Activated naive CD8-positive, alpha-beta T cell treated with anti-CD3 and anti-CD28 coated beads, Interleukin-2, amount 10 ng/mL, durations not matched to agents 7 days and 5 days (primary cell): Measurements from ENCODE around the gene LCP2. TPM values are rescaled to one million over a fixed set of nuclear protein-coding genes. Genes with fewer than 3 reads are reported as not detected.
A peak's percentile ranks its signal among the peaks of the same experiment; 100 is the strongest.
"Not testable (repeated sequence)": the region's sequence is repeated elsewhere in the genome, so short reads cannot be mapped to it uniquely, and the experiment has no call there.

Source experiments
- ATAC-seq: fragments of 150-1000 bp; cut with Tn5 transposase; one replicate; pipeline ENCODE4 v1.10.0; 2021; ENCODE audit warnings: low read depth, moderate library complexity
- POLR2A ChIA-PET: fragments of 350-600 bp; sonication (Branson Sonifier 250); formaldehyde crosslinking; loops from one replicate; lab custom pipeline; 2021; ENCODE audit warnings: antibody characterized with exemption; lab: Charles Lee
- DNase-seq: peaks from one replicate; pipeline ENCODE4 v3.0.0; 2021
- H3K27ac Mint-ChIP-seq: one replicate; pipeline ENCODE4 v1.8.0; 2022; ENCODE audit warnings: mild to moderate bottlenecking, mixed read lengths
- H3K27me3 Mint-ChIP-seq: one replicate; pipeline ENCODE4 v1.8.0; 2022; ENCODE audit warnings: mild to moderate bottlenecking, moderate library complexity, mixed read lengths
- H3K36me3 Mint-ChIP-seq: one replicate; pipeline ENCODE4 v1.8.0; 2021; ENCODE audit warnings: mild to moderate bottlenecking, mixed read lengths
- H3K4me1 Mint-ChIP-seq: one replicate; pipeline ENCODE4 v1.8.0; 2021; ENCODE audit warnings: mixed read lengths
- H3K4me3 Mint-ChIP-seq: one replicate; pipeline ENCODE4 v1.8.0; 2022; ENCODE audit warnings: mild to moderate bottlenecking, moderate library complexity, mixed read lengths
- H3K9me3 Mint-ChIP-seq: one replicate; pipeline ENCODE4 v1.8.0; 2021; ENCODE audit warnings: mixed read lengths
- total RNA-seq, 2 experiments: library from RNA; stranded (reverse); gene quantifications; one replicate each; pipeline ENCODE4 v1.2.3, GENCODE V29; 2021

Gene LCP2
- total RNA-seq, 2 experiments from 2014 or later, result 444 to 452 TPM

DNA sequence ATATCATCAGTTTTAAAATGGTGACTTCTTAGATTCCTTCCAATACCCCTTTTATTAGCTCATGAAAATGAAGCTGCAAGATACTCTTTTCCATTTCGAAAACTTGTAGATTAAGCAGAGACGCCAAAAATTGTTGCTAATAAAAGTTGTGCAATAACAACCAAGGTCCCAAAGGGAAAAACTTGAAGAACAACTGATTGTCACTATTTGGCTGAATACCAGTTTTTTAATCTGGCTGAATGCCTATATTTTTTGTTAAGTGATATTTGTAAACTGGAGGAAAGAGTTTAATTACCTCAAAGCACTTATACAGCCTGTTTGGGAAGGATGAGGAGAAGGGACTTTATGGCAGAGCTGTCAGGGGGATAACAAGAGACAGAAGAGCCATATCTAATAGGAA is 50.2 kb downstream of the LCP2 start:
- ATAC-seq (no peak), DNase-seq (no peak)
- no peaks in the 10 kb centered on the region for H3K27me3 Mint-ChIP-seq
- no peak overlapping the region for H3K27ac Mint-ChIP-seq
- POLR2A ChIA-PET, result interaction anchor here (1.1 to 1.8 kb wide), 2 partner anchors 15 to 19 kb away, joined by 4 to 11 read pairs; no protein-coding TSS in a partner anchor
- peaks cover 67% of the 10 kb centered on the region for H3K36me3 Mint-ChIP-seq
- peaks cover 7% of the 10 kb centered on the region for H3K9me3 Mint-ChIP-seq
- H3K4me3 Mint-ChIP-seq, result no peak overlapping the region
- peaks cover 15% of the 10 kb centered on the region for H3K4me1 Mint-ChIP-seq

DNA sequence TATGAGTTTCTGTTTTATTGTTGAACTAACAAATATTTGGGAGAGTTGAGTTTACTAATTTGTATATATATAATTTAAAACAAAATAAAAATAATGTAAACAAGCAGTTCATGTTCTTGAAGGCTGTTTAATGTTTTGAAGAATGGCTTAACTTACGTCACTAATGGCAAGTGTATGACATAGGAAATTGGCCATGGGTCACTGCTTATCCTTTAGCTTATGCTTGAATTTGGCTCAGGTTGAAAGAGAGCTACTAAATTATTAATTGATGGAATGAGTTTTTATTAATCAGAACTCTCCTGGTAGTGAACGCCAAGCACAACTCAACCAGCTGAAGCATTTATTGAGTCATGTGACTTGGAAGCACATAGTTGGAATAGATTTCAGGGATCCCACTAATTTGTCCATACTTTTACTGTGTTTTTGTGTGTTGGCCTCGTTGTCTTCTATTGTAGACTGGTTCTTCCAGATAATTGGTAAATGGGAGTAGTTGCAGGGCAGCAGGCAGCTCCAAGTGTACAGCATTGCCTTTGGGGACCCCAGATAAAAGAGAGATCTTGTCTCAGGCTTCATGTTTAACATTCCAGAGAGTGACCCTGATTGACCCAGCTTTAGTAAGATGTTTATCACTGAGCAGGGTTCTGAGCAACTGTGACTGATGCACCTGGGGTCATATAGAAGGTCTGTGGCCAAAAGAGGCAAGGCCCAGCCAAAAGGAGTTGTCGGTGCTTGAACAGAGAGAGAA is 51.3 kb downstream of the LCP2 start:
- Mint-ChIP-seq H3K4me3 (no peak overlapping the region), H3K36me3 (peaks cover 58% of the 10 kb centered on the region), H3K27ac (peak overlapping the region; percentile 56), H3K27me3 (no peaks in the 10 kb centered on the region), H3K4me1 (peaks cover 11% of the 10 kb centered on the region), H3K9me3 (peaks cover 7% of the 10 kb centered on the region)
- ATAC-seq (no peak), DNase-seq (no peak)
- POLR2A ChIA-PET, result interaction anchor here (1.1 to 1.8 kb wide), 3 partner anchors 16 to 47 kb away, joined by 3 to 11 read pairs (median 4); no protein-coding TSS in a partner anchor

DNA sequence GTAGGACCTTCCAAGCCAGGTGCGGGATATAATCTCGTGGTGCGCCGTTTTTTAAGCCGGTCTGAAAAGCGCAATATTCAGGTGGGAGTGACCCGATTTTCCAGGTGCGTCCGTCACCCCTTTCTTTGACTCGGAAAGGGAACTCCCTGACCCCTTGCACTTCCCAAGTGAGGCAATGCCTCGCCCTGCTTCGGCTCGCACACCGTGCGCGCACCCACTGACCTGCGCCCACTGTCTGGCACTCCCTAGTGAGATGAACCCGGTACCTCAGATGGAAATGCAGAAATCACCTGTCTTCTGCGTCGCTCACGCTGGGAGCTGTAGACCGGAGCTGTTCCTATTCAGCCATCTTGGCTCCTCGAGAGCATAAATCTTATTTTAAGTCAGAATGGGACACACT is 52.1 kb downstream of the LCP2 start:
- H3K27me3 Mint-ChIP-seq, ATAC-seq, H3K4me3 Mint-ChIP-seq, H3K9me3 Mint-ChIP-seq, DNase-seq: not testable (repeated sequence)
- H3K36me3 Mint-ChIP-seq, result peaks cover 50% of the 10 kb centered on the region
- H3K4me1 Mint-ChIP-seq, result peaks cover 11% of the 10 kb centered on the region
- POLR2A ChIA-PET, result interaction anchor here (1.4 kb wide), 1 partner anchor 47 kb away, joined by 3 read pairs; no protein-coding TSS in a partner anchor
- peak overlapping the region; percentile 39 for H3K27ac Mint-ChIP-seq

DNA sequence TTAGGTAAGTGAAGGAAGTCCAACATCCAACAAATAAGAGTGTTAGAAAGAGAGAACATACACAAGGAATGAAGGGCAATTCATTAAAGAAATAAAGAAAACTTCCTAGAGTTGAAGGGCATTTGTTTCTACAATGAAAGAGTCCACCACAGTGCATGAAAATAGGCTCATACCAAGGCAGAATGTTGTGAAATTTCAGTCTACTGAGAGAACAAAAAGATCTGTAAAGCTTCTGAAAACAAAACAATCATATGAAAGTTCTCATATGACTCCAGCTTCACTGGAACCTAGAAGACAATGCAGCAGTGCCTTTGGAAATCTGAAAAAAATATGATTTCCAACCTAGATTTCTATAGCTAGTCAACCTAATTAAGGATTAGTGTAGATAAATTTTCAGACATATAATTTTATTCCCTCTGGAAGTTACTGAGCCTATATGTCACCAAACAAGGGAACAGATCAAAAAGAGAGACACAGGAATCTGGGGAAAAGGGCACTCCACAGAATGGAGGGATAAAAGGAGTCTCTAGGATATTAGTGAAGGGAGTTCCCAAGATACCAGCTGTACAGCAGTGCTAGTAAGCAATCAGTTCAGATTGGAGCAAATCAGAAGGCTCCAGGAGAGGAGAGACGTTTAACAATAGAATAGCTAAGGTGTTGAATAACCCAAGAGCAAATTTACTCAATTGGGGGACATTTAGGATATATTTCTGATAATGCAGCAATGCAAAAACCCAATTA is 59.0 kb downstream of the LCP2 start:
- no peak overlapping the region for H3K27ac Mint-ChIP-seq
- ATAC-seq, result no peak
- peaks cover 19% of the 10 kb centered on the region for H3K36me3 Mint-ChIP-seq
- H3K9me3 Mint-ChIP-seq, result no peaks in the 10 kb centered on the region
- H3K4me1 Mint-ChIP-seq, result peaks cover 2% of the 10 kb centered on the region
- no peaks in the 10 kb centered on the region for H3K27me3 Mint-ChIP-seq
- DNase-seq, result no peak
- POLR2A ChIA-PET, result no interaction called here
- H3K4me3 Mint-ChIP-seq, result no peak overlapping the region

DNA sequence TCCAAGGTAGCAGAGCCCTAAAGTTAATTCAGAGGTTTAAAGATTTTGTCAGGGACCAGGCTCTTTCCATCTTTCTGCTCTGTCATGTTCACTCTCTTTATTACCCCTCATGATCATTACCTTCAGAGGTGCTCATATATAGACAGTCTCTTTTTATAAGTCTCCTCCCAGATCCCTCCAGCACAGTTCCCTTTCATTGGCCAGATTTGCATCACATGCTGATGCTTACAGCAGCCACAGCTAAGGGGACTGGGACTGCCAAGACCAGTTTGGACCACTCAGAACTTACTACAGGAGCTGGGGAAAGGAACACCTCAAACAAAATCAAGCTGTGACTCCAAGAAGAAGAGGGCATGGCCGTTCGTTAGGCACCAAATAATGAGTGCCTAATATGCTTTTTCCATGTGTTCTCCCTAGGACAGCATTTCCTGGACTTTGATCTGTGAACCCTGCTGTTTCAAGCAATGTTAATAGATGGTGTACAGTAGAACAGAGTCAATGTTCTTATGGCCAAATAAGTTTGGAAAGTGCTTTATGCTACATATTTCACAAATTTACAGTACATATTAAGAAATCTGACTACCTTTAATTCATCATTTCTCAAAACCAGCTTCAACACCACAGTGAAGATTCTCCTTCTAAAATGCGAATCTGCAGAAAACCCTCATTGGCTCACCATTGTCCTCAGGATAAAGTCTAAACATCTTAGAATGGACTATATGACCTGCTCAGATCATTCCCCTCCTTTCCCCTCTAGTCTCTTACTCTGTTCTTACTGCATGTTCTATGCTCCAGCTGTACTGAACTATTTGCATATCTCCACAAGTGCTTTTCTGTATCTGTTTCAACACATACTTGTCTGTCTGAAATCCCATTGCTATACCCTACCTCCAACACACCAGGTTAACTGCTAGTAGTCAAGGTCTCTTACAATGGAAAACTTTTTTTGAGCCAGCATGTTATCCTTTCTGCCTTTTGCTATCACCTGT is 61.4 kb downstream of the LCP2 start:
- peaks cover 2% of the 10 kb centered on the region for H3K4me1 Mint-ChIP-seq
- H3K27me3 Mint-ChIP-seq, result no peaks in the 10 kb centered on the region
- POLR2A ChIA-PET, result no interaction called here
- no peak overlapping the region for H3K27ac Mint-ChIP-seq
- DNase-seq (no peak), ATAC-seq (no peak)
- H3K4me3 Mint-ChIP-seq, result no peak overlapping the region
- H3K36me3 Mint-ChIP-seq, result peaks cover 19% of the 10 kb centered on the region
- no peaks in the 10 kb centered on the region for H3K9me3 Mint-ChIP-seq

DNA sequence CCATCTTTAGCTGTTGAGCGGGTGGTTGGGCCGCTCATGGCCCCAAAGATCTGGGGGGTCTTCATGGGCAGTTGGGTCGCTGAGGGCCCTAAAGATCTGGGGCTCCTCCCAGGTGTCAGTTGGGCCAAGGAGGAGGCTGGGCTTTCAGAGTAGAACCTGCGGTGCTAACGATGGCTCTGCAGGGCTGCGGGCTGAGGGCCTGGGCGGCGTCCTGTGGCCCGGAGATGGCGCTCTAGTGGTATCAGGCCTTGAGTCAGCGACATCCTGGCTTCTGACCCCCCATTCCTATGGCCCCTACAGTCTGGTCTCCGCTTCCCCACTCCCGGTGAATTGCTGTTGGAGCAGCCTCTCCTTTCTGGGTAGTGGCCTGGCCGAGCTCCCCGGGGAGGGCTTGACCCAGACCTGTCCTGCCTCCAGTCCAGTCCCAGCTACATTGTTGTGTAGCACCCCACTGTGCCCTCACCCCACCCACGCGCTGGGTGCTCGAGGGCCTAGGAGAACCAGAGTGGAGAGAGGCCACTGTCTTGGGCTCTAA is 64.2 kb downstream of the LCP2 start:
- H3K27ac Mint-ChIP-seq, result no peak overlapping the region
- H3K36me3 Mint-ChIP-seq, result peaks cover 18% of the 10 kb centered on the region
- POLR2A ChIA-PET, result no interaction called here
- no peaks in the 10 kb centered on the region for H3K9me3 Mint-ChIP-seq
- no peak overlapping the region for H3K4me3 Mint-ChIP-seq
- DNase-seq, result no peak
- no peaks in the 10 kb centered on the region for H3K27me3 Mint-ChIP-seq
- peaks cover 2% of the 10 kb centered on the region for H3K4me1 Mint-ChIP-seq
- ATAC-seq, result no peak

DNA sequence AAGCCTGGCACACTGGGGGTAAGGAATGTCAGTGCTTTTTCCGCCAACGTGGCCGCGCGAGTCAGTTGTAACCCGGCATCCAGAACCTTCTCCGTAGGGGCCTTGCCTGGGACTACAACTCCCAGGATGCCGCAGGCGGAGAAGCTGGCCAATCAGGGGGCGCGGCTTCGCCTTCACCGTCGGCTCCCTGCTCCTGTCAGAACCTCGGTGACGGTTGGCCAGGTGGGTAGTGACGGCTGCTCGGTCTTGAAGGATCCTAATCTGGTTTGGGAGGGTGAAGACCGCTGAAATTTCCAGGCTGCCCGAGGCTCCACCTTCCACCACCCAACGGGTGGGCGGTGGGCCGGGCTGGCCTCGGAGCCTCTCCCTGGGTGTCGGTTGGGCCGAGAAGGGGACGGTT is 64.8 kb downstream of the LCP2 start, which contains the start of gene C5orf58:
Gene C5orf58 (plus strand): TSS at position 200 of the 400 bp plus-strand sequence. CDS start 1,992 bp downstream, outside the sequence.
- Mint-ChIP-seq H3K36me3 (peaks cover 12% of the 10 kb centered on the region), H3K27ac (no peak within 1 kb of the TSS), H3K4me3 (no peak within 1 kb of the TSS), H3K27me3 (no peaks in the 10 kb centered on the region), H3K4me1 (peaks cover 2% of the 10 kb centered on the region), H3K9me3 (no peaks in the 10 kb centered on the region)
- DNase-seq (no peak), ATAC-seq (no peak)
- POLR2A ChIA-PET, result no interaction called here

DNA sequence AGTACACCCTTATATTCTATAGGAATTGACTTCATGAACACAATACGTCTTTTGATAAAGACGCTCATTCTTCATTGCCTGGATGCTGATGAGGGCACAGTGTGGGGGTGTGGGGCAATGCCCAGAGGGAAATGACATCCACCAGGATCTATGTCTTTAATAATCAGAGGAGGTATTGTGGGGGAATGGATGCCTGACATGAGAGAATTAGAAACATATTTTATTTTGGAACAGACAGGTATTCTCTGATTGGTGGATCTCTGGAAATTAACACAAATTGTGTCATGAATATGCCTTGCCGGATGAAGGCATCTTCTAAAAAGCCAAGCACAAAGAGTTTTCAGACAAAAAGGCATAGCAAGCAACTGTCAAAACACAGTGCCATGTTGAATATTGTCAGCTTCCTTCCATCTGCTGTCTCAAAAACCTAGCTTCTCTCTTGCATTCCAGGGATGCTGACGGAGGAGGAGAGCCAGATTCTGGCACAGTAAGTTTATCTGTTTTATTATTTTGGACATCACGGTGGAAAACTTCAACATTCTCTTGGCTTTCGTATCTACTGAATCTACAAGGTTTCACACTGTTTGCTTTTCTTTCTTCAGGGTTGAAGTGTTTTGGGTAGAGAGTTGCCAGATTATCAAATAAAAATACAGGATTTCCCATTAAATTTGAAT is 68.7 kb downstream of the LCP2 start:
- POLR2A ChIA-PET, result no interaction called here
- H3K4me3 Mint-ChIP-seq, result no peak overlapping the region
- no peaks in the 10 kb centered on the region for H3K9me3 Mint-ChIP-seq
- H3K4me1 Mint-ChIP-seq, result peaks cover 4% of the 10 kb centered on the region
- peaks cover 1% of the 10 kb centered on the region for H3K27me3 Mint-ChIP-seq
- H3K36me3 Mint-ChIP-seq, result peaks cover 2% of the 10 kb centered on the region
- H3K27ac Mint-ChIP-seq, result no peak overlapping the region
- no peak for ATAC-seq
- DNase-seq, result no peak

DNA sequence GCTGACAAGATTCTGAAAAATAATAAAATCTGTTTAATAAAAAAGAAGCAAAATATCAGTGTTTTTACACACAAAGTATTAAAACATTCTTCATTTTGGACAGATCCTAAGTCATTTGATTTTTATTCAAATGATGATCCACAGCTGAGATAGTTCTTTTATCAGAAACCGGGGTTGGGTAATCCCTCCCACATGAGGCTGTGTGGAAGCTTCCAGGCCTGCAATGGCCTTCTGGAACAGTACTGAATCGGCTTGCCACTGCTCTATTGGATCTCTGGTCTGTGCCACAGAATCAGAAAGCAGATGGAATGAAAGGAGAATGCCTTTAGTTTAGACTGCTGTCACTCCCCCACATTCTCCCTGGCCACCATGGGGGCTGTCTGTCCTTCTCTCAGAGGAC is 70.9 kb downstream of the LCP2 start:
- H3K27ac Mint-ChIP-seq, result no peak overlapping the region
- ATAC-seq, result no peak
- H3K4me3 Mint-ChIP-seq, result no peak overlapping the region
- peaks cover 1% of the 10 kb centered on the region for H3K27me3 Mint-ChIP-seq
- peaks cover 2% of the 10 kb centered on the region for H3K36me3 Mint-ChIP-seq
- POLR2A ChIA-PET, result interaction anchor here (0.8 to 1.6 kb wide), 6 partner anchors 40 to 113 kb away, joined by 3 to 7 read pairs (median 4); no protein-coding TSS in a partner anchor
- H3K9me3 Mint-ChIP-seq, result no peaks in the 10 kb centered on the region
- H3K4me1 Mint-ChIP-seq, result peaks cover 4% of the 10 kb centered on the region
- no peak for DNase-seq

DNA sequence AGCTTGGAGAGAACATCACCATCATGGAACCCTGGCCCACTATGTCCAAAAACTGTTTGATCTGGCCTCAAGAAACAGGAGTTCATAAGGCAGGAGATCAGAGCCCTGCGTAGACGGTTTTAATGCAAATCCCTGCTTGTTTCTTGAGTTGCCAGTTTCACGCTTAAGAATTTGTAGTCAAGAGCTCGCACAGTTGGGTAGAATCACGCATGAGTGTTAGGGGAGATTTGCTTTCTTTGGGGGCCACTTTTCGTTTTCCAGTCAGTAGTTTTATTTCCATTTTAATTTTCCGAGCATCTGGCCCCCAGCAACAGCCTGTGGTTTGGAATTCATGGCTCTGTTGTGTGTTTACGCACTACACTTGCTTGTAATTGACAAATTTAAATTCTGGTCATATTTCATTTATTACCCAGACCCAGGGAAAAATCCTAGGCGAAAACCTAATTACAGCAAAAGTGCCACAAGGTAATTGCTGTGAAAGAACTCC is 71.4 kb downstream of the LCP2 start:
- DNase-seq (no peak), ATAC-seq (no peak)
- H3K27me3 Mint-ChIP-seq, result peaks cover 1% of the 10 kb centered on the region
- peaks cover 2% of the 10 kb centered on the region for H3K36me3 Mint-ChIP-seq
- POLR2A ChIA-PET, result interaction anchor here (0.7 to 1.6 kb wide), 8 partner anchors 40 to 115 kb away, joined by 3 to 7 read pairs (median 4); no protein-coding TSS in a partner anchor
- H3K4me3 Mint-ChIP-seq, result no peak overlapping the region
- no peaks in the 10 kb centered on the region for H3K9me3 Mint-ChIP-seq
- H3K27ac Mint-ChIP-seq, result no peak overlapping the region
- H3K4me1 Mint-ChIP-seq, result peaks cover 4% of the 10 kb centered on the region

DNA sequence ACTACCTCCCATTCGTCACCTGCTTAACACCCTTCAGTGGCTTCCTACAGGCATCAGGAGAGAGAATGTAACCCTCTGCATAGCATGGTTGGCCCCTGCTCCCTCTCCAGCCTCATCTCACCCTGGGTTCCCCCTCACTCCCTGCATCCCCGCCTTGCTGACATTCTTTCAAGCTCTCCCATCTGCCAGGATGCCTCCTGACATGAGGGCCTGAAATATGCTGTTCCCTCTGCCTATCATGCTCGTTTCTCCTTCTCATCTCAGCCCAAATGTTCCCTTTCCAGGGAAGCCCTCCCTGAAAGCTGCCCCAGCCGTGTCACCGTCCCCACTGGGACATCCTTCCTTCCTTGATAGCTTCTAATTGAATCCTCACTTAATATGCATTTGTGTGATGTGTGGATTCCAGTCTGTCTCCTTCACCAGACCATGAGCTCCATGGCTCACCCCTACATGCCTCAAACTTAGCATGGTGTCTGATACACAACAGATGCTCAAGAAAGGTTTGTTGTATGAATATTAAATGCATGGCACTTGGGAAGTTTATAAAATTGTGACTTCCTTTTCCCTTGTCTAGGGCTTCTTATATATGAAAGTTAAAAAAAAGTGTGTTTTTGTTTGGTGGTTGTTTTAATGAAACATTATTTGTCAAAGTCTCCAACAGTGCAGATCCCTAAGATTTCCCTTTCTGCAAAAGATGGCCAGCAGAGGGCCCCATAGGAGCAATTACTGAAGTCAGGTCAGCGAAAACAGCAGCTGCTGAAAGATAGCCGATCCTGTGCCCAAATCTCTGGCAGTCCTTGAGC is 72.0 kb downstream of the LCP2 start:
- DNase-seq (peak; percentile 69), ATAC-seq (peak; percentile 63)
- Mint-ChIP-seq H3K36me3 (peaks cover 2% of the 10 kb centered on the region), H3K4me3 (no peak overlapping the region), H3K27ac (no peak overlapping the region), H3K27me3 (peaks cover 1% of the 10 kb centered on the region), H3K9me3 (no peaks in the 10 kb centered on the region), H3K4me1 (peaks cover 4% of the 10 kb centered on the region)
- POLR2A ChIA-PET, result interaction anchor here (0.7 to 1.6 kb wide), 9 partner anchors 41 to 115 kb away, joined by 3 to 7 read pairs (median 3); no protein-coding TSS in a partner anchor
